HPDE6-E6E7 (cell line): Measurements from ENCODE around the gene TMEM39A.
A peak's percentile ranks its signal among the peaks of the same experiment; 100 is the strongest.

Experiments
- DNase-seq: peaks from one replicate; pipeline ENCODE4 v3.0.0; 2011; ENCODE audit warnings: missing footprints; ENCODE audit errors: extremely low spot score

The TMEM39A gene

GRCh38 chr3:119463171-119464169, at the start of gene TMEM39A:
Gene TMEM39A (minus strand): TSS chr3:119463615. CDS start chr3:119462074, 1,541 bp downstream.
- DNase-seq = peak; percentile 99

- no peak for DNase-seq
Observed at GRCh38 chr3:119510690-119511089, 47.3 kb upstream of the TMEM39A start.

DNA sequence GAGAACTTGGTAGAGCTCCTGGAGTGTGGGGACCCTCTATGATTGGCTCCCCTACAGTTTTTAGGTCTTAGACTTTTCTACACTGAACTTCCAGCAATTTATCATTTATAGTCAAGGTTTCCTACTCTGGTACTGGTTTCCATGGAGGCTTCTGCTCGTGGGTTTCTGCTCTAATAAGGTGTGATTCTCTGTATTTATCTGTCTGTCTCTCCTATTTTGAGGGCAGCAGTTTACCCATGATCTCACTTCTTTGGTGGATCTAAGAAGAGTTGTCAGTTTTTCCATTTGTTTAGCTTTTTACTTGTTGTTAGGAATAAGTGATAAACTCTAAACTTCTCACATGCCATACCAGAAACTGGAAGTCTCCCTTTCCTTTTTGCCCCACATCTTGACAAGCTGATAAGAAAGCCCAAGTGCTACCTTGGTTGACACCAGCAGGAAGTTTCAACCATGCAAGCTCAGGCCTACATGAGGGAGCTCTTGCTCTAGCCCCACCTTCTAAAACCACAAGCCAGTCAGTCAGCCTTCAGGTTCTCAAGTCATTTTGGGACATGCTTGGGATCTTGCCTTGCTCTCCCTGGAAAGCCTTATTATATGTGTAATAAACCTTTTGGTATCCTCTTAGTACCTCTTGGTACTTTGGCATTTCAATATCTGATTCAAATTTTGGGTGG, 44.9 kb upstream of the TMEM39A start:
- DNase-seq = no peak

DNA sequence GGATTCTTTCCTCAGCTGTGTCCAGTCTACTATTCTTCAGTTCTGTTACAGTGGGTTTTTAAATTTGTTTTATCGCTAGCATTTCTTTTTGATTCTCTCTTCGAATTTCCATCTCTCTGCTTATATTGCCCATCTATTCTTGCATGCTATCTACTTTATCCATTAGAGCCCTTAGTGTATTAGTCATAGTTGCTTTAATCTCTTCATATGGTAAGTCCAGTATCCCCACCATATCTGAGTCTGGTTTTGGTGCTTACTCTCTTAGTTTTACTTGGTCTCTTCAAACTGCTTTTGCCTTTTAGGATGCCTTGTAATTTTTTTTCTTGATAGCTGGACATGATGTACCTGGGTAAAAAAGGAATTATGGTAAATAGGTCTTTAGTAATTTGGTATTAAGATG, 44.0 kb upstream of the TMEM39A start:
- DNase-seq = no peak

GRCh38 chr3:119506631-119507030, 43.2 kb upstream of the TMEM39A start:
- no peak for DNase-seq

DNA sequence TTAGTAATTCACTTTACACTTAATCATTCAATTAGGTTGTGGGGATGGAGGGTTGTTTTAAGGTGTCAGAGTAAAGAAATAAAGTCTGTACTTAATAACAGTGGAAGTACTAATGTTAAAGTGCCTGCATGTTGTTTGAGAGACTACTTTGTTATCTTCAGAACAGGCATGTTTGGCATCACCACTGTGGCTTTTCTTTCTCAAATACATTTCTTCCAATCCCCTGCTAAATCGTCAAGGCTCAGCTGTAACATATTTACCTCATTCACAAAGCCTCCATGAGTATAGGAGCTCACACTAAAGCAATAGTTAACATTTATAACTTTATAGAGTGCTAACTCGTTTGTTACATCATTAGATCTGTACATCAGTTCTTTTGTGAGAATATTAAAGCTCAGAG, 37.5 kb upstream of the TMEM39A start:
- no peak for DNase-seq

DNA sequence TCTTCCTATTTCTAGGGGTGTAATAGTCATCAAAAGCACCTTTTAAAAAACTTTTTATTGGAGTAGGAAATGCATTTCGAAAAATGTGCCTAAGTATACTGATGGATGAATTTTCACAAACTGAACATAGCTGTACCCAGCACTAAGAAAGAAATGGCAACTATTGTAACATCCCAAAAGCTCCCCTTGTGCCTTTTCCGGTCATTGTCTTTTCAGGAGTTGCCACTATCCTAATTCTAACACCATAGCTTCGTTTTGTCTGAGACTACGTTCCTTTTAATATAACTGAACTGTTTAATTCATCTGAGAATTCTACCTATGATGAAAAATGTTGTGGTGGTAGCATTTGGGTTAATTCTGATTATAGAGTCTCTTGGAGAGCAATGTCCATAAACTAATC, 36.9 kb upstream of the TMEM39A start:
- DNase-seq = no peak

DNA sequence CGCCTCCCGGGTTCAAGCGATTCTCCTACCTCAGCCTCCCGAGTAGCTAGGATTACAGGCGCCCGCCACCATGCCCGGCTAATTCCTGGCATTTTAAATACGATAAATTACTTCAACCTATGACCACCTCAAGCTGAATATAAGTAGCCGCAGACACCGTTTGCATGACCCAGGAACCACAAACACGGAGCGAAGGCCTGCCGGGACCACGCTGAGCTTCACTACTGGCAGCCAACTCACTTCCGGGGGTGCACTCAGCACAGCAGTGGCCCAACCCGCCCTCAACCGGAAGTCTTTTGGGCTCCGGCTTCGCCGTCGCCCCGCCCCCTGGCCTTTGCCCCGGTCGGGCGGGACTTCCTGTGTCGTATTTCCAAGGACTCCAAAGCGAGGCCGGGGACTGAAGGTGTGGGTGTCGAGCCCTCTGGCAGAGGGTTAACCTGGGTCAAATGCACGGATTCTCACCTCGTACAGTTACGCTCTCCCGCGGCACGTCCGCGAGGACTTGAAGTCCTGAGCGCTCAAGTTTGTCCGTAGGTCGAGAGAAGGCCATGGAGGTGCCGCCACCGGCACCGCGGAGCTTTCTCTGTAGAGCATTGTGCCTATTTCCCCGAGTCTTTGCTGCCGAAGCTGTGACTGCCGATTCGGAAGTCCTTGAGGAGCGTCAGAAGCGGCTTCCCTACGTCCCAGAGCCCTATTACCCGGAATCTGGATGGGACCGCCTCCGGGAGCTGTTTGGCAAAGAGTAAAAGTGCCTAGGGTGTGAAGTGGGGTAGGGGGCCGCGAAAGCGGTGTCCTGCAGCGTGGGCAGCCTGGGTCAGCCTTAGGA, 35.0 kb upstream of the TMEM39A start, which contains the start of gene TIMMDC1:
Gene TIMMDC1 (plus strand): TSS at position 362 of the 826 bp plus-strand sequence. CDS start 187 bp downstream, at position 549.
- peak; percentile 98 for DNase-seq

- DNase-seq = peak; percentile 6
Observed at GRCh38 chr3:119497820-119498185, 34.4 kb upstream of the TMEM39A start.

- no peak for DNase-seq
Observed at GRCh38 chr3:119494597-119494996, 31.2 kb upstream of the TMEM39A start.

DNA sequence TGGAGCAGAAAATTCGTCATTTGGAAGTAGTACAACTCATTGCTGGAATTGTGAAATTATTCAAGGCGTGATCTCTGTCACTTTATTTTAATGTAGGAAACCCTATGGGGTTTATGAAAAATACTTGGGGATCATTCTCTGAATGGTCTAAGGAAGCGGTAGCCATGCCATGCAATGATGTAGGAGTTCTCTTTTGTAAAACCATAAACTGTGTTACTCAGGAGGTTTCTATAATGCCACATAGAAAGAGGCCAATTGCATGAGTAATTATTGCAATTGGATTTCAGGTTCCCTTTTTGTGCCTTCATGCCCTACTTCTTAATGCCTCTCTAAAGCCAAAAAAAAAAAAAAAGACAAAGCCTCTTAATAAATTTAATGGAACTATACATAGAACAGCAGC, 29.4 kb upstream of the TMEM39A start:
- no peak for DNase-seq

DNA sequence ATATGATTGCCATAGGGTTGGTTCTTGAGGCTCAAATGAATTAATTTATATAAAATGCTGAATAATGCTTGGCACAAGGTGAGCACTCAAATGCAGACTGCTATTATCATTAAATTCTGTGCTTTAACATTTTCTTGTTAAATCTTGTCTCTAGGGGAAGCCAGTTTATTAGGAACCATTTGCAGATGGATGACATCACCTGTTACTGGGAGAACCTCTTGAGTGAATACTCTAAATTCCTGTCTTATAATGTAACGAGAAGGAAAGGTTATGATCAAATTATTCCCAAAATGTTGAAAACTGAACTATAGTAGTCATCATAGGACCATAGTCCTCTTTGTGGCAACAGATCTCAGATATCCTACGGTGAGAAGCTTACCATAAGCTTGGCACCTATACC, 28.7 kb upstream of the TMEM39A start:
- DNase-seq = no peak

GRCh38 chr3:119490153-119490552, 26.7 kb upstream of the TMEM39A start:
- no peak for DNase-seq

DNA sequence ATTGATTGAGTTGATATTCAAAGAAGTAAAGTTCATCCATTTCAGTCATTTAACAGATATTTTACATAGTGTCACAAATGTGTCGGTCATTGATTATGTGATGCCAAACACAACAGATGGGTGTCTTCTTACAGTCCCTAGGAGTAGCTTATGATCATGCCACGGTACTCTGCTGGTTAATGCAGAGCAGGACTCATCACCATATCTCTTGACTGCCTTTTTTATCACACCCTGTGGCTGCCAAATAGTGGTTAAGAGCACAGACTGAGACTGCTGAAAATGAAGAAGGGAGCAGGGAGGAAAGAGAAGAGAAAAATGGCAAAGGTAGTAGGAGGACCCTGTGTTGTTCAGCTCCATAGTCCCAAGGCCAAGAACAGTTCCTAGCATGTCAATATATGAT, 22.1 kb upstream of the TMEM39A start:
- DNase-seq = no peak

GRCh38 chr3:119483101-119483500, 19.7 kb upstream of the TMEM39A start:
- DNase-seq = no peak

- DNase-seq = peak; percentile 74
Observed at GRCh38 chr3:119481079-119481478, 17.7 kb upstream of the TMEM39A start.

GRCh38 chr3:119470866-119471265, 7.5 kb upstream of the TMEM39A start:
- no peak for DNase-seq

DNA sequence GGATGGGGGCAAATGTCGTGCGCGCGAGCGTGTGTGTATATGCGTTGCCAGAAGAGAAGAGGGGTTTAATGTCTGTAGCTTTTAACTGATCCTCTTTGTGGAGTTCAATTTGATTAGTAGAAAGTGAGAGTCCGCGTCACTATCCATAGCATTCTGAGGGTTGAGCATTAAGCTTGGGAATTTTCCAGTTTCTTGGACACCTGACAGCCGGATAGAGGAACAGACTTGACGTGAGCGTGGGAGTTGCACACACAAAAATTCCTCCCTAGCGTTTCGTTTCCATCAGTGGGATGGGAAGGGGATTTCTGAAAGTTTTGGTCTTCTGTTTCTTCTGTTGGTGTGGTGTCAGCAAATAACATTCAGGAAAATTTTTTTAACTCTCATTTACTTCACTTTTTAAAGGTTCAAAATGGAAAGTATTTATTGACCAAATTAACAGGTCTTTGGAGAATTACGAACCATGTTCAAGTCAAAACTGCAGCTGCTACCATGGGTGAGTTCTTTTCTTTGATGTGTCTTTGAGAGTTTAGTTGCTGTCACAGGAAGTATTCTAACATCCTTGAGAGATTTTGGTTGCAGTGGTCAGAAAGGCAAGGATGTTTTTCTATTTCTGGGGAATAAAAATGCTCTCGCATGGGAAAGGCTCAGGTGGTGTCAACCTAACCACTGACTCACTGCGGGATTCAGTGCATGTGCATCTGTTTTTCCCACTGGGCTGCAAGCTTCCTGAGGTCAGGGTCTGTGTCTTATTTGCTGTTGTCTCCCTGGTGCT, 6.2 kb upstream of the TMEM39A start:
- no peak for DNase-seq

DNA sequence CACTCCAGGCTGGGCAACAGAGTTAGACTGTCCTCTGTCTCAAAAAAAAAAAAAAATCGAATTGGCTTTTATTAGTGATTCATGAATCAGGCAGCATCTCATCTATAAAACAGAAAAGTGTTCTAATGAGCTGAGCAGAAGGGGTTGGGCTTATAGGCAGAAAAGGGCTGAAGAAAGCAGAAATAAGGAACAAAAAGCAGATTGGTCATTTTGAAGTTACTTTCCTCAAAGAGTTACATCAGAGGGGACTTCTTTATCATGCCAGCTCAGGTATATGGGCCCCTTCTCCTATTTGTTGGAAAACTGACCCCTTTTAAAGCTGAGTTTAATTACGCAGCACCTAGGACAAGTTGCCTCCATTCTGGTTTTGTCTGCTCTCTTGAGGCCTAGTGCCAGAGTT, 4.6 kb upstream of the TMEM39A start:
- DNase-seq = no peak

- DNase-seq = no peak
Observed at GRCh38 chr3:119457246-119457645, 6.2 kb downstream of the TMEM39A start.

DNA sequence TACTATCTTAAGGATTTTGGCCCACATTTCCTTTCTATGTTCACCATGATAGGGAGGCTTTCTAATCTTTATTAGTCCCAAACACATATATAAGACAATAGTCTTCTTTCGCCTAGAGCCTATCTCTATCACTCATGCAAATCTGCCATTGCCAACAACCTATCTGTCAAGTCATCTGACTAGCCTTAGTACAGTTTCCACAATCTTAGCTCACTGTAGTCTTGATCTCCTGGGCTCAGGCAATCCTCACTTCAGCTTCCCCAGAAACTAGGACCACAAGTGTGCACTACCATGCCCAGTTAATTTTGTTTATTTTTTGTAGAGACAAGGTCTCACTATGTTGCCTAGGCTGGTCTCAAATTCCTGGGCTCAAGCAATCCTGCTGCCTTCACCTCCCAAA, 6.9 kb downstream of the TMEM39A start:
- DNase-seq = no peak
